Putamen (tissue), 1 donor: ENCODE data around the gene TMPRSS3.

Source experiments
- DNase-seq: peaks from one replicate; pipeline ENCODE4 v3.0.0-alpha.2; 2016; ENCODE audit warnings: low spot score

TMPRSS3 gene

DNA sequence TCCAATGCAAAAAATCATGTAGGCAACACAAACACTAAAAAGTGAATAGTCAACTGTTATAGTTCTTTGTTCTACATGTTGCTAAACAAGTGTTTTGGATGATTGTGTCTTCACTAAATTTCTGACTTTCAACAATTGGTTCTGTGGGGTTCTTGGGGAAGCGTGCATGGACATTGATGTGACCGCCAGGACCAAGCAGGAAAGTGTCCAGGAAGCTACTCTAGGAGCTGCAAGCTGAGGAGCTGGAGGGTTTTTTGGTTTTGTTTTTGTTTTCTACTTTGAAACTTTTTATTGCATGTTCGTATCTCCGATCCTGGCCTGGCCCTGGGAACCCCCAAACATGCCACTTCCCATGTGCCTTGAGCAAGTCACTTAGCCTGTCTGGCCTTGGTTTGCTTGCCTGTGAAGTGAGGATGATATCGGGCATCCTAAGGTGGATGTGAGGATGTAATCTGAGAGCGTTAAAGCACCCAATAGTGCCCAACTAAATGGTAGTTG is 8.0 kb downstream of the TMPRSS3 start:
- no peak for DNase-seq

DNA sequence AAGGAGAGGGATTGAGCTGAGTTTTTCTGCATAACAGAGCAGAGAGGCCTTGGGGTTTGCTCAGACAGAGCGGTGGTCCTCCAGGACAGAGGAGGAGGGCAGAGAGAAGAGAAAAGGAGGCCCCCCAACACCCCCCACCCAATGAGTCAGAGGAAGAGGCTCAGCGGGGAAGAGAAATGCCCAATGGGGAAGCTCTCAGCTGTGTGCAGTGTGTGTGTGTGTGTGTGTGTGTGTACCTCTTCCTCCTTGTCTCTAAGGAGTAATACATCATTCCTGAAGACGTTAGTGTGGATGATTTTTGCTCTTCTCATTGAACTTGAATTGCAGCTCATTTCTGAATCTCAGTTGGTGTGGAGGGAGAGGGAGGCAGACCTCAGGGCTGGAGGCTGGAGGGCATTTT is 8.7 kb downstream of the TMPRSS3 start:
- no peak for DNase-seq

DNA sequence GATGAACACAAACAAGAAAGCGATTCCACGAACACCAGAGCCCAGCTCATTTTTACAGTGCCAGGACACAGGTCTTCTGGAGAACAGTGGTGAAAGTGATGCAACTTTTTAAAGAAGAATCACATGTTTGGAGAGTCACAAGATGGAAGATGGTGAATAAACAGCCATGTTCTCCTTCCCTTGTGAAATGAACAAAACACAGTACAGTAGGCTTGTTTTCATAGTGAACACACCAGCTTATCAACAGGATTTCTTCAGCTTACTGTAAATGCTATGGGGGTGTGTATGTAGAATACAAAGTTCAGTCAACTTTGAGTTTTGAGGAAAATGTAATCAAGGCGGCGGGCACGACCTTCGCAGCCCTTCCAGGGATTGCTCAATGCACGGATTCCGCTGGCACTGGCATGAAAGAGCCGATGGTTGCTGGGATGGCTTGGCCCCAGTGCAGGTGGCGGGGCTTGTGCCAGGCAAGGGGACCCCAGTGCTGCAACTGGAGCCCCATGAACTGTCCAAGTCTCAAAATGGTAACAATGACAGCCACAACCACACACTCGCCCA is 9.7 kb downstream of the TMPRSS3 start:
- no peak for DNase-seq

- DNase-seq: no peak
Measured at GRCh38 chr21:42385619-42386018, 10.2 kb downstream of the TMPRSS3 start.

GRCh38 chr21:42384989-42385388 is 10.9 kb downstream of the TMPRSS3 start:
- DNase-seq: no peak

DNA sequence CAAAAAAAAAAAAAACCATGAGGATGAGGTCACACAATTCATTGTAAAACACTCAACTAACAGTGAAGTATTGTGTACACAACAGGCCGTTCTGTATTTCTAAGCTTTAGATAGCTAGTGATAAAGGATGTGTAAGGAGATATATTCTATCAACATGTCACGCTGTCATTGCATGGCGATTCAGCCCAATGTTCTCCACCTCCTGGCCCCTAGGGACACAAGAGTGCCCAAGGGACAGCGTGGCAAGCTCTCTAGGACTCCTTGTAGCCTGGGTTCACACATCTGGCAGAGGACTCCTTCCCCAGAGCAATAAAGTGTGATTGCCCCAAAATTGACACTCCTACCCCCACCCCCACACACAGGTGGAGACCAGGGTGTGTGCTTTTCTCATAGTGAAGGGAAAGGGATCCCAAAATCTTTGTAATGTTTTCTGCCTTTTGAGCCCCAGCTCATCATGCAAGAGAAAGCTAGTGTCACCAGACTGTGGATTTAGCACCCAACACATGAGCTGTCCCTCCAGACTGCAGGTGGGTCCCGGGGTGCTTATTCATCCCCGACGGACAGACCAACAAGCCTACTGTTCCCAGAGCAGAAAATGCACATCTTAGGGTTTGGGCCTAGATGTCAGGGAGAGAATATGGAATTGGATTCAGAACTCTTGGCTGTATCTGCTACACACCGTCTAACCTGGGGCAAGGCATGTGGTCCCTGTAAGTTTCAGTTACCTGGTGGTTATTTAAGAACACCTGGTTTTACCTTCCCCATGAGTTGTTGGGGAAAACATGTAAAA is 11.5 kb downstream of the TMPRSS3 start:
- no peak for DNase-seq

DNA sequence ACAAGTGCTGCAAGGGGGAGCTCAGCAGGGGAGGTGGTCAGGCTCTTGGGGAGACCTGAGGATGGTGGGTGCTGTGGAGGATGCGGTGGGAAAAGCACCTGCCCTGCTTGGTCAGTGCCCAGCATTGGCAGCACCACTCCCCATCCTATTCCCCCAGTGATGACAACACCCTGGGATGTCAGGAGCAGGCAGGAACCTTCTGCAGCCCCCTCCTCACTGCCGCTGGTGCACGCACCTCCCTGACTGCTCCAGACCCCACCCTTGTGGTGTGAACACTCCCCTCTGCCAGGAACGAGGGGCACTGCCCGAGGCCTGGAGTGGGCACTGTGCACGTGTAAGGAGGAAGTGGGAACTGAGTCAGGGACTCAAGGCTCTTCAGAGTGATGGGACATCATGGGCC is 12.5 kb downstream of the TMPRSS3 start:
- DNase-seq: no peak

- DNase-seq: no peak
Measured at GRCh38 chr21:42382915-42383314, 12.9 kb downstream of the TMPRSS3 start.

GRCh38 chr21:42381347-42381984 is 14.4 kb downstream of the TMPRSS3 start:
- DNase-seq: no peak

- DNase-seq: no peak
Measured at GRCh38 chr21:42379426-42380215, 16.2 kb downstream of the TMPRSS3 start.

DNA sequence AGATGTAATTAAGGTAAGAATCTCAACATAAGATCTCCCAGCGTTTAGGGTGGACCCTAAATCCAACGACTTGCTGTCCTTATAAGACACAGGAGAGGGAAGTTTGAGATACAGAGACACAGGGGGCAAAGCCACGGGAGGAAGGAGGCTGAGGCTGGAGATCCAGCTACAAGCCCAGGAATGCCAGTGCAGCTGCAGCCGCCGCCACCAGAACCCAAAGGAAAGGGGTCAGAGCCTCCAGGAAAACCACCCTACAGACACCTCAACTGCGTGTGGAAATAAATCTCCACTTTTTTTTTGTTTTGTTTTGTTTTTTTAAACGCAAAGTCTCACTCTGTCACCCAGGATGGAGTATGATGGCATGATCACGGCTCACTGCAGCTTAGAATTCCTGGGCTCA is 17.4 kb downstream of the TMPRSS3 start:
- DNase-seq: no peak

DNA sequence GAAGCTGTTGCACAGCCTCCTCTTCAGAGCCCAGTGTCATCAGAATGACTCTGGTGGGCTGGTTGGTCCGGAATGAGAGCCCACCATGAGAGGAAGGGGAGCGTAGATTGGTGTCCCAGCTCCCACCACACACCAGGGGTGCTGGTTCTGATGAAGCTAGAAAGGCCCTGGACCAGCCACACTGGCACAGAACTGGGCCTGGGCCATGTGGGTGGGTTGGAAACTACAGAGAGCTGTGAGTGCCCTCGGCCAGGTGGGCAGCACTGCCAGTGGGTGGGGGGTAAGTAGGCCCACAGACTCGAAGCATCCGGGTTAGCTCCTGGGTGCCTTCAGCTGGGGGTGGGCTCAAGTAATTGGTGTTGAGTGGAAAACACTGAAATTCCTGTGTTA is 17.9 kb downstream of the TMPRSS3 start:
- DNase-seq: no peak

DNA sequence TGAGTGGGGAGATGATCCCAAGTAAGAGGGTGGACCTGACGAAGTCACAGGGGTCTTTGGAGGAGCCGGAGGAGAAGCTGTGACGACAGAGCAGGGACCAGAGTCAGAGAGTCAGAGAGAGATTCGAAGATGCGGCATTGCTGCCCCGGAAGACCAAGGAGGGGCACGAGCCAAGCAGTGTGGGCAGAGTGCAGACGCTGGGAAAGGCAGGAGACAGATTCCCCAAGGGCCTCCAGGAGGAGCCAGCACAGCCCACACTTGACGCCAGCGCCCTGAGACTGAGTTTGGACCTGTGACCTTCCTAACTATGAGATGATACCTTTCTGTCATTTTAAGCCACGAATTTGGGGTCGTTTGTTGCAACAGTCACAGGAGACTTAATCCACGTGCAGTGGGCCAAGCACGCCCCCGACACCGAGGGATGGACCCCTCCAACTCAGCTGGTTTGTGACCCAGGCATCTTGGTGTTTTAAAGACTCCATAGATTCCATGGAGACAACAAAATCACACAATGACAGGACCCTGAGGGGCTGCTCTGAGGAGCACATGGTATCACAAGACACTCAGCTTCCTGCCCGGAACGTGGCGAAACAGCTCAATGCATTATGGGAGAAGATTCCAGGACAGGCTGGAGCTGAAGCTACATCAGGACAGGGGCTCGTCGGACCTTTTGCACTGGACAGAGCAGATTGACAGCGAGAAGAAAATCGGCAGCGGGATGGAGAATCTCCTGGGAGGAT is 18.5 kb downstream of the TMPRSS3 start:
- DNase-seq: no peak

DNA sequence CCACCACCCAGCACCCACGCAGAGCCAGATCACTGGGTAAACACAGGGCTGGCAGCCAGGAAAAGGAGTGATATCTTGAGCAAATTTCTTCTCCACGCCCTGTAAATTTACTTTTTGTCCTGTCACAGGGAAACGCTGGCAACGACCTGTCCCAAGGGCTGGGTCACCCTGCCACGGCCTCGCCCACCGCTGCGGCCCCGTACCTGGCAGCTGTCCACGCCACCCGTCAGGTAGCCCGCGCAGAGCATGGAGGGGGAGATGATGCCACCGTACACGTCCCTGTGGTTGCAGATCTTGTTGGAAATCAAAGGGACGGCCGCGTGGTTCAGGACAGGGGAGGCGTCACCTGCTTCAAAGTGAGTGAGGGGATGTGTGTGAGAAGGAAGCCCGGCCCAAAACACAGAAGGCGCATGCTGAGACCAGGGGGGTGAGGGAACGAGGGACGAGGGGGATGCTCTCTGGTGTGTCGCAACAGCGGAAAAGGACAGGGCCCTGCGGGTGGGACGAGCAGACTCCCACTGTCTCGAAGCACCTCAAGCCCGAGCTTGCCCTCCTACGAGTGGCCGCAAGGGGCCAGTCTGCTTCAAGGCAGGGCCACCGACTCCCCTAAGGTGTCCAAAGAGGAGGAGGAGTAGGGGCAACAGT is 19.4 kb downstream of the TMPRSS3 start:
- DNase-seq: no peak

GRCh38 chr21:42375966-42376337 is 19.9 kb downstream of the TMPRSS3 start:
- no peak for DNase-seq

DNA sequence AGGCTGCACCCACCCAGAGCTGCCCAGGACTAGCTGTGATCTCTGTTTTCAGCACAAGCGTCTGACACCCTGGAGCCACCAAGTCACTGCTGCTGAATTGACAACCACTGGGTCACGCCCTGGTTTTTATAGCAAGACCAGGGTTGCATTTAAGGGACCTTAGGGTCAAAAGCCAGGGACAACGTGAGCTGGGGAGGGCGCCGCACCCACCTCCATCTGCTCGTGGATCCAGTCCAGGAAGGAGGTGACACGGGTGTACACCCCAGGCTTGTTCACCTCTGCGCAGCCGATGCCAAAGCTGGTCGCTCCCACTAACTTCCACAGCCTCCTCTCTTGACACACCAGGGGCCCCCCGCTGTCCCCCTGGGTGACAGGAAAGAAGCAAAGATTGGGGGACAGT is 20.3 kb downstream of the TMPRSS3 start:
- DNase-seq: no peak

DNA sequence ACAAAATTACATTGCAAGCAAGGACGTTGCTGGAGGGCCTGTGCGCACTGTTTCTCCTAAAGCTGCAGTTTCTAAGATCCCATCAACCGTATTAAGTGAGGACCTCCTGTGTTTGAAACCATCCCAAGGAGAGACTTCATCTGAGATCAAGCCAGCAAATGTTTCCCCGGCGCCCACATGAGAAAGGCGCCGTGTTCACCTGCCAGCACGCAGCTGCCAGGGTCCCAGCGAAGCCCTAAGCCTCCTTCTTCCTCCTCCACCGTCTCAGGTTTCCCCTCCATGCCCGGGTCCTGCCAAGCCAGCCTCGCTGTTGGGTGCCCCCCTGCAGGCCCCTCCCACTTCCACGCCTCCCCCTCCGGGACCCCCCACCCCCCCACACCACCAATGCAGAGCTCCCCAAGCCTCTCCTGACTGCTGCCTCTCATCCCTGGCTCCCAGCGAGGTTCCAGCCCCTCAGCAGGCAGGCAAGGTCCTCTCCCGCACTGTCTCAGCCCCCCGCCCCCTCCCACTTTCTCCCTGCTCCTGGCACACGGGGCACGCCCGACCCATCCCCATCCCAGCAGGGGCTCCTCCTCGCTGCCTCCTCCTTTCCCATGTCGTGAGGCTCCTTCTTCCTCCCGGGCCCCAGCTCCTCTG is 20.9 kb downstream of the TMPRSS3 start:
- DNase-seq: no peak

DNA sequence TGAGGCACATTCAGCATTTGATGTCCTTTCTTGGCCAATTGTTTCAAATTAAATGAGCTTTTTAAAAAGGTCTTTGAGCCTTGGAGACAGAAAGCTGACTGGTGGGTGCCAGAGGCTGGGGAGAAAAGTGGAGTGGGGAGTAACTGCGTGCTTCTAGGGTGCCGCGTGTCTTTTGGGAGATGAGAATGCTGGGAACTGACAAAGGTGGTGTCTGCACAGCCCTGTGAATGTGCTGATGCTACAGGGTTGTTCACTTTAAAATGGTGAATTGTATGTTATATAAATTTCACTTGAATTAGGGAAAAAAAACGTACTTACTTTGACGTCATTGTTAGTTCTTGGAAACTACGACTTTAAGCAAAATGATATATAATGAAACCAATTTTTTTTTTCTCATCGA is 21.4 kb downstream of the TMPRSS3 start:
- DNase-seq: no peak

GRCh38 chr21:42373908-42374455 is 21.9 kb downstream of the TMPRSS3 start:
- no peak for DNase-seq

DNA sequence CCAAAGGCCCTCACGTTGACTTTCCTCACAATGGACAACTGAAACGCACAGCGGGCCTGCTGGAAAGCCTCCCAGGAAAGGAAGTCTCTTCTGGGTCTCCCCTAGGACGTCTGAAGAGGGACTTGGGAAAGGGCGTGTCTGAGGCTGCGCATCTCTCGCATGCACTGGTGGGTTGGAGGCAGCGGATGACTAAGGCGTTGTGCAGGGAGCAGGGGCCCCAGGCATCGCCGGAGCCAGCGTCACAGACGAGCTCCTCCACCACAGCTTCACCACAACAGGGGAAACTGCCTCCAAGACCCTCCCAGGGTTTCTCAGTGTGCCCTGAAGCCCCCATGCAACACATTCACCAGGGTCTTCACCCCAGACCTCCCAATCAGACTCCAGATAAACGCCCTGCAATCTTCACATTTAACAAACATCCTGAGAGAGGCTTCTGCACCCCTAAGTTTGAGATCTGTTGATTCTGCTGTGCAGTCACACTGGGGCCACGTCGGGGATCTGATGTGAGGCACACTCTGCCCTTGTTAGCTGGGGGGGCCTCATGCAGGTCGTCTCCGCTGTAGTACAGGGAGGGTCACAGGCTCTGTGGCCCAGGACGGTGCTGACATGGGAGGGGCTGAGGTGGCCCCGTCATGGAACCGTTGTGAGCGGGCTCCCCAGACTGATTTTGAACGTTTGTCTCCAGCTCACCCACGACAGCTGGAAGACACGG is 22.5 kb downstream of the TMPRSS3 start:
- no peak for DNase-seq
